AG09309 (cell line): ENCODE measurements around the gene C11orf16.

Experiments used
- DNase-seq: peaks from one replicate; pipeline ENCODE4 v3.0.0-alpha.2; 2010; ENCODE audit warnings: low read depth
- H3K4me3 ChIP-seq: 2 replicates; pipeline ENCODE4 v1.5.1; 2011; ENCODE audit warnings: mild to moderate bottlenecking, low read depth, low read length, moderate library complexity; ENCODE audit not compliant: control insufficient read depth
- CTCF ChIP-seq: IDR thresholded peaks from 2 replicates; pipeline ENCODE4 v1.5.1; 2011; ENCODE audit warnings: mild to moderate bottlenecking, low read depth, low read length, inconsistent platforms; ENCODE audit not compliant: insufficient read depth, control insufficient read depth; ENCODE audit errors: missing control alignments

C11orf16 gene

GRCh38 chr11:8926236-8926635 is 6.5 kb downstream of the C11orf16 start:
- DNase-seq: no peak
- no peak overlapping the region for H3K4me3 ChIP-seq
- TF ChIP-seq CTCF: no peak

- TF ChIP-seq CTCF: no peak
- H3K4me3 ChIP-seq: no peak overlapping the region
- no peak for DNase-seq
These were observed 7.0 kb downstream of the C11orf16 start for GRCh38 chr11:8925711-8926110.

GRCh38 chr11:8922691-8923090 is 10.1 kb downstream of the C11orf16 start:
- no peak for DNase-seq
- no peak overlapping the region for H3K4me3 ChIP-seq
- TF ChIP-seq CTCF: no peak

- no peak for TF ChIP-seq CTCF
- peak; percentile 78 for DNase-seq
- no peak overlapping the region for H3K4me3 ChIP-seq
These were observed 15.5 kb downstream of the C11orf16 start for GRCh38 chr11:8917157-8917825.

- H3K4me3 ChIP-seq: no peak overlapping the region
- TF ChIP-seq CTCF: no peak
- DNase-seq: no peak
These were observed 18.1 kb downstream of the C11orf16 start for GRCh38 chr11:8914661-8915018.

GRCh38 chr11:8913961-8914660 is 18.6 kb downstream of the C11orf16 start:
- peak; percentile 83 for TF ChIP-seq CTCF
- no peak overlapping the region for H3K4me3 ChIP-seq
- no peak for DNase-seq
